Measurements from ENCODE around the gene GDF10.

DNA sequence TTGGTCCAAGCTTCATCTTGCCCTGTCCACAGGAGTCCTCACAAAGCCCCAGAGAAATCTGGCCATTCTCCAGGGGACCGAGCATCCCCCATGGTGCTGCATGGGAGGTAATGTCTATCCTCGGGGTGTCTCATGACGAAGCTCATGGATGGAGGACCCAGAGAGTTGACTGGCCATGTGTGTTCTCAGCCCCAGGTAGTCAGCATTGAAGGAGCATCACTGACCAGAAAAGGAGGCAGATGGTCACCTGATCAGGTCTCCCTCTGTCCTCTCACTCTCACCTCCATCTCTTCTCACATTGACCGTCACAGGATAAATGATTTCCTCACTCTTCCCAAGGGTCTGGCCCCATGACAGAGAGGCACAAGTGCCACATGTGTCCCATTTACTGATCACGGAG lies 33.4 kb upstream of the GDF10 start:
- TF ChIP-seq CTCF (IDR thresholded peaks at IDR 0.05) (no peak), EP300 (IDR thresholded peaks at IDR 0.05; ENCODE audit: low read depth) (no peak), POLR2A (IDR thresholded peaks at IDR 0.05) (no peak)

Data from transverse colon (tissue), 3 donors.